AG04450 (cell line): ENCODE data around the gene USP21. TPM values are rescaled to one million over a fixed set of nuclear protein-coding genes. Genes with fewer than 3 reads are reported as not detected.

Source experiments
- CTCF ChIA-PET: fragments of 300-600, 350-600 bp; formaldehyde crosslinking; extraction: SDS; loops from one replicate; lab custom pipeline; 2022; ENCODE audit warnings: antibody characterized with exemption, inconsistent platforms; lab: Charles Lee
- POLR2A ChIA-PET: fragments of 350-600 bp; formaldehyde crosslinking; extraction: SDS; loops from one replicate; lab custom pipeline; 2021; ENCODE audit warnings: antibody characterized with exemption, inconsistent platforms; lab: Yijun Ruan, JAX
- DNase-seq: peaks from one replicate; pipeline ENCODE4 v3.0.0-alpha.2; 2011; ENCODE audit warnings: low read depth, low spot score
- H3K27ac ChIP-seq: one replicate; pipeline ENCODE4 v1.5.1; 2012; ENCODE audit warnings: low read depth, low read length, control low read depth
- H3K27me3 ChIP-seq: one replicate; pipeline ENCODE4 v1.6.0; 2012; ENCODE audit warnings: low read length; ENCODE audit not compliant: control insufficient read depth, insufficient read depth
- H3K4me3 ChIP-seq: 2 replicates; pipeline ENCODE4 v1.5.1; 2011; ENCODE audit warnings: mild to moderate bottlenecking, low read depth, low read length, control low read depth
- H3K9me3 ChIP-seq: 2 replicates; pipeline ENCODE4 v1.5.1; 2012; ENCODE audit warnings: low read length; ENCODE audit not compliant: control insufficient read depth, insufficient read depth
- polyA plus RNA-seq: library from polyadenylated mRNA; depleted of rRNA; stranded (reverse); fragments of >200 nt; gene quantifications from 2 replicates; pipeline ENCODE4 v1.2.3, GENCODE V29; 2011
- TF ChIP-seq, protein P1 (sequence below): IDR thresholded peaks from 2 replicates; pipeline ENCODE4 v1.5.1; 2011; ENCODE audit warnings: low read depth, low read length, control low read depth, inconsistent platforms

Gene USP21
- polyA plus RNA-seq, 1 experiment, result 15.4 TPM

DNA sequence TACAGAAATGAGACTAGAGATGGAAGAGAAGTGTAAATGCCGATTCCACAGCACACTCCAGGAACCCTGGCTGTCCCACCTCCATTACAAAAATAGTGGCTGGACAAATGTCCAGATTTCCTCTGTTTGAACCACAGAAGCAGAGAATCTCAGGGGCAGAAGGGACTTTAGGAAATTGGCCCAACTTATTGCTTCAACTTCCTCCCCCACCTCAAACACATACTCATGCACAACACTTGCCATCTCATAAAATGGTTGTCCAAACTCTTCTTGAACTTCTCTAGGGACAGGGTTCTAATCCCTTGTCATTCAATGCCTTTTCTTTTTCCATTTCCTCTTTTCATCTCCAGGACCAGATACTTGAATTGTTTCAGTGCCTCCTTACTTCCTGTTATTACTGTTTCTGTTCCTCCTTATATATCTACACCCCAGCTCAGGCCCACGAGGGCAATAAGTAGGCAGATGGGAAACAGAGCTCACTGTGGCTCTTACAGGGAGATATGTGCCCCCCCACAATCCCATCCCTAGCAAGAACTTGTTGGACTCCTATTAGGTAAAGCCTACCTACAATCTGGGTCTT lies 26.5 kb downstream of the USP21 start:
- POLR2A ChIA-PET, result interaction anchor here (0.6 kb wide), 1 partner anchor 128 kb away, joined by 5 read pairs; the partner anchor contains the start of gene SDHC
- H3K9me3 ChIP-seq, result no peaks in the 10 kb centered on the region
- no peaks in the 10 kb centered on the region for H3K27me3 ChIP-seq
- DNase-seq, result no peak
- no peak overlapping the region for H3K27ac ChIP-seq
- CTCF ChIA-PET, result interaction anchor here (2.0 kb wide), 1 partner anchor 40 kb away, joined by 7 read pairs; the partner anchor contains the start of gene TOMM40L
- TF ChIP-seq, protein P1, sequence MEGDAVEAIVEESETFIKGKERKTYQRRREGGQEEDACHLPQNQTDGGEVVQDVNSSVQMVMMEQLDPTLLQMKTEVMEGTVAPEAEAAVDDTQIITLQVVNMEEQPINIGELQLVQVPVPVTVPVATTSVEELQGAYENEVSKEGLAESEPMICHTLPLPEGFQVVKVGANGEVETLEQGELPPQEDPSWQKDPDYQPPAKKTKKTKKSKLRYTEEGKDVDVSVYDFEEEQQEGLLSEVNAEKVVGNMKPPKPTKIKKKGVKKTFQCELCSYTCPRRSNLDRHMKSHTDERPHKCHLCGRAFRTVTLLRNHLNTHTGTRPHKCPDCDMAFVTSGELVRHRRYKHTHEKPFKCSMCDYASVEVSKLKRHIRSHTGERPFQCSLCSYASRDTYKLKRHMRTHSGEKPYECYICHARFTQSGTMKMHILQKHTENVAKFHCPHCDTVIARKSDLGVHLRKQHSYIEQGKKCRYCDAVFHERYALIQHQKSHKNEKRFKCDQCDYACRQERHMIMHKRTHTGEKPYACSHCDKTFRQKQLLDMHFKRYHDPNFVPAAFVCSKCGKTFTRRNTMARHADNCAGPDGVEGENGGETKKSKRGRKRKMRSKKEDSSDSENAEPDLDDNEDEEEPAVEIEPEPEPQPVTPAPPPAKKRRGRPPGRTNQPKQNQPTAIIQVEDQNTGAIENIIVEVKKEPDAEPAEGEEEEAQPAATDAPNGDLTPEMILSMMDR, result no peak
- H3K4me3 ChIP-seq, result no peak overlapping the region

DNA sequence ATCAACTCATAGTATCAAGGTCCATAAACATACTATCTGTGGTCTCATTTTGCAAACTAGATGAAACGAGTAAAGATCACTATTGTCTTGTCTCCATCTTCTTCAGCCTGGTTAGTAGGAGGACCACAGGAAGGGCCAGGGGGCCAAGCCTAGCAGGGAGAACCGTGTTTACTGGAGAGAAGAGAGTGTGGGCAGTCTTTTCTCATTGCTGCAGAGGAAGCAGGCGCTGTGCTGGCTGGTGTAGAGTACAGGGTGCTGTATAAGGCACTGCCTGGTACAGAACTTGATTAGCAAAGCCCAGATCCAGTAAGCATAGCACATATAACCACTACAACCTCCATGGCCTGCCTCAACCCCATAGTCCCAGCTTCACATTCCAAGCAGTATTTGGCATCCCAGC lies 28.0 kb downstream of the USP21 start:
- ChIA-PET POLR2A (no interaction called here), CTCF (interaction anchor here (2.0 kb wide), 1 partner anchor 38 kb away, joined by 7 read pairs; the partner anchor contains the start of gene TOMM40L)
- Histone ChIP-seq H3K4me3 (no peak overlapping the region), H3K27ac (no peak overlapping the region), H3K27me3 (no peaks in the 10 kb centered on the region), H3K9me3 (no peaks in the 10 kb centered on the region)
- no peak for DNase-seq
- TF ChIP-seq, protein P1, result no peak

DNA sequence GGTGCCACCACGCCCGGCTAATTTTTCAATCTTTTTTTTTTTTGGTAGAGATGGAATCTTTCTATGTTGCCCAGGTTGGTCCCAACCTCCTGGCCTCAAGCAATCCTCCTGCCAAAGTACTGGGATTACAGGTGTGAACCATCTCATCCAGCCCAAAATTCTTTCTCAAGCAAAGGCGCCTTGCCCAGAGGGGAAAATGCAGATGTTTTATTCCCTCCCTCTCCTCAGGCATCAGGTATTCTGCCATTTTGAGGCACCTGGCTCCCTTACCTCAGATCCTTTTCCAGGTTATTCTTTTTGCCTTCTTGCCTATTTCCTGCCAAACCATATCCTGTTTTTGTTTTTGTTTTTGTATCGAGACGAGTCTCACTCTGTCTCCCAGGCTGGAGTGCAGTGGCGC lies 29.1 kb downstream of the USP21 start:
- H3K4me3 ChIP-seq, result no peak overlapping the region
- H3K27ac ChIP-seq, result no peak overlapping the region
- ChIA-PET POLR2A (no interaction called here), CTCF (interaction anchor here (2.1 kb wide), 1 partner anchor 37 kb away, joined by 5 read pairs; the partner anchor contains the start of gene TOMM40L)
- no peaks in the 10 kb centered on the region for H3K9me3 ChIP-seq
- no peak for DNase-seq
- H3K27me3 ChIP-seq, result no peaks in the 10 kb centered on the region
- TF ChIP-seq, protein P1, result no peak

DNA sequence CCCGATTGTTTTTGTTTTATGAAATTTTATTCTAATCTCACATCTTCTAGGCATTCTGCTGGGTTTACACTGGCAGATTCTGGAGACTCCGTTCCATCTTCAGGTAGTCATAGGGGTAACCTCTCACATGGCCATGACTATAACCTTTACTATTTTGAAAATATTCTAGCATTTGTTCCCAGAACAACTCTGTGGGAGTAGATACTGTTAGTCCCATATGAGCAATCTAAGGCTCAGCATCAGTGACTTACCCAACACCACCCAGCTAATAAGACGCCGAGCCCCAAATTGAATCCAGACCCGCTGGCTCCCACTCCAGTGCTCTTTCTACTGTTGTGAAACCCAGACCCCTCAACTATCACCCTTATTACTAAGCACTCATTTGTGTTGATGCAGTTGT lies 29.7 kb downstream of the USP21 start:
- no peak for DNase-seq
- no peaks in the 10 kb centered on the region for H3K27me3 ChIP-seq
- no peaks in the 10 kb centered on the region for H3K9me3 ChIP-seq
- POLR2A ChIA-PET, result no interaction called here
- TF ChIP-seq, protein P1, result no peak
- no peak overlapping the region for H3K4me3 ChIP-seq
- CTCF ChIA-PET, result interaction anchor here (1.6 to 2.1 kb wide), 2 partner anchors 37 to 200 kb away, joined by 3 to 5 read pairs; partner anchors contain the start of gene TOMM40L
- H3K27ac ChIP-seq, result no peak overlapping the region

DNA sequence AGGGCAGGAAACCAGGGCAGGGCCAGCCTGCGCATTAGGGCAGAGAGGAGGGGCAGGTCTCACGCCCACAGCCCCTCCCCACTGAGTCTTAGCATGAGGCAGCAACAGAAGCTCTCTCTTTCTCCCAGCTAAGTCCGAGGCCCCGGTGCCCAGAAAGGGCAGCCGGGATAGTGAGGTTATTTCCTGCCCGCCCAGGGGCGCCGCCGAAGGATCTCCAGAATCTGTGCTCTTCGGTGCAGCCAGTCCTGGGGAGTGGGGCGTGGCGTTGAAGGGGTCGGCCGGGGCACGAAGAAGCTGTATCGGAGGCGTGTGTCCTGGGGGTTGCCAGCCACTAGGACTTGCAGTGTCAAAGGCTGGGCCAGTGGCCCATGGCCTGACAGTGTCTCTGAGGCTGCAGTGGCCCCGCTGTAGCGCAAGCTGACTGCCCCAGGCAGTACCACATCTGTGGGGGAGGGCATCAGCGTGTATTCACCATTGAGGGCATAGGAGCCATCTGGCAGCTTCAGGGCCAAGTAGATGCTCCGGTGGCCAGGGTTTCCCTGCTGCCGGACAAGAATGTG lies 31.7 kb downstream of the USP21 start:
- ChIA-PET CTCF (interaction anchor here (1.1 to 5.6 kb wide), 17 partner anchors 10 to 198 kb away, joined by 3 to 92 read pairs (median 15); partner anchors contain the start of genes B4GALT3, NDUFS2, PPOX and SDHC), POLR2A (interaction anchor here (0.6 kb wide), 1 partner anchor 197 kb away, joined by 4 read pairs; no protein-coding TSS in a partner anchor)
- no peaks in the 10 kb centered on the region for H3K9me3 ChIP-seq
- TF ChIP-seq, protein P1, result no peak
- H3K27ac ChIP-seq, result no peak overlapping the region
- H3K27me3 ChIP-seq, result no peaks in the 10 kb centered on the region
- no peak for DNase-seq
- H3K4me3 ChIP-seq, result no peak overlapping the region
